HS-5 (cell line): ENCODE data around the gene OR1B1.
A peak's percentile ranks its signal among the peaks of the same experiment; 100 is the strongest.
"Not testable (repeated sequence)": the region's sequence is repeated elsewhere in the genome, so short reads cannot be mapped to it uniquely, and the experiment has no call there.

ENCODE experiments used
- DNase-seq: peaks from one replicate; pipeline ENCODE4 v3.0.0-alpha.2; 2012; ENCODE audit warnings: low read depth

The OR1B1 gene

GRCh38 chr9:122657527-122657926, at the start of gene OR1B1:
Gene OR1B1, minus strand, starts transcription at chr9:122657627.
- DNase-seq, result no peak

GRCh38 chr9:122695696-122696095, 38.3 kb upstream of the OR1B1 start:
- no peak for DNase-seq

DNA sequence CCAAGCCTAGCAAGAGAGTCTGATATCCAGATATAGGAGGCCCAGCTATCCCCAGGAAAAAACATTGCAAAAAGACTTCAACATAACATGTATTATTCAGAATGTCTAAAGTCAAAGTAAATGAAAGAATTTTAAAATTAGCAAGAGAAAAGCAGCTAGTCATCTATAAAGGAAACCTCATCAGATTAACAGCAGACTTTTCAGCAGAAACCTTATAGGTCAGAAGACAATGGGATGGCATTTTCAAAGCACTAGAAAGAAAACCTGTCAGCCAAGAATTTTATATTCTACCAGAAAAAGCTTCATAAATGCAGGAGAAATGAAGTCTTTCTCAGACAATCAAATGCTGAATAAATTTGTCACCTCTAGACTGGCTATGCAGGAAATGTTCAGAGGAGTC, 27.4 kb upstream of the OR1B1 start:
- DNase-seq, result no peak

- no peak for DNase-seq
These were observed 15.1 kb upstream of the OR1B1 start for GRCh38 chr9:122672481-122672880.

- no peak for DNase-seq
These were observed 4.0 kb upstream of the OR1B1 start, which contains the start of gene OR1L1 for GRCh38 chr9:122661416-122661815. Gene OR1L1, plus strand, starts transcription at chr9:122661716. Its CDS starts 0 bp downstream, at chr9:122661716.

GRCh38 chr9:122656378-122656777, 1.0 kb downstream of the OR1B1 start:
- DNase-seq, result no peak

- DNase-seq, result no peak
These were observed 15.2 kb downstream of the OR1B1 start for GRCh38 chr9:122642226-122642625.

DNA sequence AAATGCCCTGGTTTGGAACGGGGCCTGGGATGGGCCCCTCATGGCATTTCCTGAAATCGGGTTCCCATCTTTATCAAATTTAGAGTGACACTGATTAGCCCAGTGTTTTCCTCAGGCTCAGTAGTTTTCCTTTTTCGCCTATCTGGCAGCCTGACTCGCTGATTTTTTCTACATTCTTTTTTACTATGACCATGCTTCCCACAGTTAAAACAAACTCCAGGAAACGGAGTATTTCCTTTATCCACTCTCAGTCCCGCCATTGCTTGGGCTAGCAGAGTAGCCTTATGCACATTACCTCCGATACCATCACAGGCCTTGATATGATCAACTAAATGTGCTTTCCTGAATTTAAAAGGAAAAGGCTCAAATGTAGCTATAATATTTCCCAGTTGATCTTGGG, 37.4 kb downstream of the OR1B1 start:
- DNase-seq, result no peak

DNA sequence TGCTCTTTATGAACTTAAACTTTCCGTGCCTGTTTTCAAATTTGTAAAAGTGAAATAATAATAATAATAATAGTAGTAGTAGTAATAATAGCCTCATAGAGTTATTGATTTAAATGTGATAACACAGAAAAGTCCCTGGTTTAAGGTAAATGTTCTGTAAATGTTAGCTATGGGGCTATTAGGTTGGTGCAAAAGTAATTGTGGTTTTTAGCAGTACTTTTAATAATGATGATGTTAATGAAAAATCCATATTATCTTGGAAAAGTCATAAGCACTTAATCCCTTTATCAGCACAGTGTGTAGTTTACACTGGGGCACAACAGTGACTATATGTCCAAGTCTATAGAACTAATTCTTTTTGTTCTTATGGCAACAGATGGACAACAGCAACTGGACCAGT, 43.1 kb downstream of the OR1B1 start, which contains the start of gene OR1Q1:
Gene OR1Q1, plus strand, starts transcription at position 377 of the 400 bp plus-strand sequence. Its CDS starts 0 bp downstream, at position 377.
- DNase-seq, result no peak

- no peak for DNase-seq
These were observed 47.6 kb downstream of the OR1B1 start for GRCh38 chr9:122609804-122610203.

DNA sequence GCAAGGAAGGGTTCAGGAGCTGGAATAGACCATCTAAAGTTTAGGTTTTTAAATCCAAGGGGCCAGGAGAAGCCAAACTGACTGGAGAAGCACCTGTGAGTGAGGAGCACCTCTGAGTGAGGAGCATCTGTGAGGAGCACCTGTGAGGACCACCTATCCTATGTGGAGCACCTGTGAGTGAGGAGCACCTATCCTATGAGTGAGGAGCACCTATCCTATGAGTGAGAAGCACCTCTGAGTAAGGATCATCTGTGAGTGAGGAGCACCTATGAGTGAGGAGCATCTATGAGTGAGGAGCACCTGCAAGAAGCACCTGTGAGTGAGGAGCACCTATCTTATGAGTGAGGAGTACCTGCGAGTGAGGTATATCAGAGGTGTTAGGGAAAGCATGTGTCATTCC, 50.8 kb downstream of the OR1B1 start:
- DNase-seq, result no peak

GRCh38 chr9:122605691-122606090, 51.7 kb downstream of the OR1B1 start:
- DNase-seq, result no peak

DNA sequence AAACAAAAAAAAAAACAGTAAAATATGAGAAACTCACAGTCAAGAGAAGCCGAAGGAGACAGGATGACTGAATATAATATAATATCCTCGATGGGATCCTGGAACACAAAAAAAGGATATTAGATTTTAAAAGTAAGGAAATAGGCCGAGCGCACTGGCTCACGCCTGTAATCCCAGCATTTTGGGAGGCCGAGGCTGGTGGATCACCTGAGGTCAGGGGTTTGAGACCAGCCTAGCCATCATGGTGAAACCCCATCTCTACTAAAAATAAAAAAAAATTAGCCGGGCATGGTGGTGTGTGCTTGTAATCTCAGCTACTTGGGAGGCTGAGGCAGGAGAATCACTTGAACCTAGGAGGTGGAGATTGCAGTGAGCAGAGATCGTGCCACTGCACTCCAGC, 74.1 kb downstream of the OR1B1 start, which contains the start of gene OR1L8:
Gene OR1L8, minus strand, starts transcription at position 101 of the 400 bp plus-strand sequence. CDS start 14,907 bp downstream, outside the sequence.
- DNase-seq, result not testable (repeated sequence)

DNA sequence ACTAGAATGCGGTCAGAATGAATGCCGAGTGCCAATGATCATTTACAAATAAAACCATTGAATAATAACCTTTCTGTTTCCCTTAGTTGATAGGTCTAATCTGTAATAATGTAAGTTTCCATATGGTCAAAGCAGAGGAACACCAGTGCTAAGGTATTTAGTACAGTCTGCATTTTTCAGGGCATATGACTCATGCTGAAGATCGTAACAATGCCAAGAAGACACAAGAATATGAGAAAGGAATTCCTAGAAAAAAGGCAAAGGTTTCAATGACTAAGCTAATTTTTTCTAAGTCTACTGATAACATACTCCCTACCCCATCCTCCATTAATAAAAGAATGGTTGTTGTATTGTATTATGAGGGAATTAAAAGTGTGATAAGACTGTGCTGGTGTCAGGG, 77.1 kb downstream of the OR1B1 start:
- DNase-seq, result peak; percentile 72

GRCh38 chr9:122579874-122580273, 77.6 kb downstream of the OR1B1 start:
- no peak for DNase-seq
